ENCODE results near the gene SORL1-AS1.

The SORL1-AS1 gene

GRCh38 chr11:121426476-121427399 is 26.0 kb downstream of the SORL1-AS1 start:
- peak; percentile 74 for DNase-seq (ENCODE audit: low spot score)
- in situ Hi-C loops (cut with MboI; ENCODE audit: low sequenced_read_pairs, unreplicated experiment): loop anchor here (5.0 kb wide), 1 partner anchor 99 kb away; no protein-coding TSS in a partner anchor
- TF ChIP-seq, protein P1, sequence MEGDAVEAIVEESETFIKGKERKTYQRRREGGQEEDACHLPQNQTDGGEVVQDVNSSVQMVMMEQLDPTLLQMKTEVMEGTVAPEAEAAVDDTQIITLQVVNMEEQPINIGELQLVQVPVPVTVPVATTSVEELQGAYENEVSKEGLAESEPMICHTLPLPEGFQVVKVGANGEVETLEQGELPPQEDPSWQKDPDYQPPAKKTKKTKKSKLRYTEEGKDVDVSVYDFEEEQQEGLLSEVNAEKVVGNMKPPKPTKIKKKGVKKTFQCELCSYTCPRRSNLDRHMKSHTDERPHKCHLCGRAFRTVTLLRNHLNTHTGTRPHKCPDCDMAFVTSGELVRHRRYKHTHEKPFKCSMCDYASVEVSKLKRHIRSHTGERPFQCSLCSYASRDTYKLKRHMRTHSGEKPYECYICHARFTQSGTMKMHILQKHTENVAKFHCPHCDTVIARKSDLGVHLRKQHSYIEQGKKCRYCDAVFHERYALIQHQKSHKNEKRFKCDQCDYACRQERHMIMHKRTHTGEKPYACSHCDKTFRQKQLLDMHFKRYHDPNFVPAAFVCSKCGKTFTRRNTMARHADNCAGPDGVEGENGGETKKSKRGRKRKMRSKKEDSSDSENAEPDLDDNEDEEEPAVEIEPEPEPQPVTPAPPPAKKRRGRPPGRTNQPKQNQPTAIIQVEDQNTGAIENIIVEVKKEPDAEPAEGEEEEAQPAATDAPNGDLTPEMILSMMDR (IDR thresholded peaks at IDR 0.05; ENCODE audit: borderline replicate concordance, control extremely low read depth, extremely low read depth, insufficient read depth, missing control alignments): peak; percentile 26

GRCh38 chr11:121425828-121426227 is 26.9 kb downstream of the SORL1-AS1 start:
- no peak for DNase-seq (ENCODE audit: low spot score)
- TF ChIP-seq, protein P1 (IDR thresholded peaks at IDR 0.05; ENCODE audit: borderline replicate concordance, control extremely low read depth, extremely low read depth, insufficient read depth, missing control alignments): no peak
- in situ Hi-C loops (cut with MboI; ENCODE audit: low sequenced_read_pairs, unreplicated experiment): loop anchor here (5.0 kb wide), 1 partner anchor 99 kb away; no protein-coding TSS in a partner anchor

DNA sequence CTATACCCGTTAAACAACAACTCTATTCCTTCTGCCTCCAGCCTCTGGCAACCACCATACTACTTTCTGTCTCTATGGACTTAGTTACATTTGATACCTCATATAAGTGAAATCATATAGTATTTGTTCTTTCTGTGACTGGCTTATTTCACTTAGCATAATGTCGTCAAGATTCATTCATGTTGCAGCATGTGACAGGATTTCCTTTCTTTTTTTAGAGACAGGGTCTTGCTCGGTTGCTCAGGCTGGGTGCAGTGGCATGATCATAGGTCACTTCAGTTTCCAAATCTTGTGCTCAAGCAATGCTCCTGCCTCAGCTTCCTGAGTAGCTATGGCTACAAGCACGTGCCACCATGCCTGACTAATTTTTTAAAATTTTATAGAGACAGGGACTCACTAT is 30.1 kb downstream of the SORL1-AS1 start:
- no peak for DNase-seq (ENCODE audit: low spot score)
- TF ChIP-seq, protein P1 (IDR thresholded peaks at IDR 0.05; ENCODE audit: borderline replicate concordance, control extremely low read depth, extremely low read depth, insufficient read depth, missing control alignments): no peak
- in situ Hi-C loops (cut with MboI; ENCODE audit: low sequenced_read_pairs, unreplicated experiment): no loop called here

DNA sequence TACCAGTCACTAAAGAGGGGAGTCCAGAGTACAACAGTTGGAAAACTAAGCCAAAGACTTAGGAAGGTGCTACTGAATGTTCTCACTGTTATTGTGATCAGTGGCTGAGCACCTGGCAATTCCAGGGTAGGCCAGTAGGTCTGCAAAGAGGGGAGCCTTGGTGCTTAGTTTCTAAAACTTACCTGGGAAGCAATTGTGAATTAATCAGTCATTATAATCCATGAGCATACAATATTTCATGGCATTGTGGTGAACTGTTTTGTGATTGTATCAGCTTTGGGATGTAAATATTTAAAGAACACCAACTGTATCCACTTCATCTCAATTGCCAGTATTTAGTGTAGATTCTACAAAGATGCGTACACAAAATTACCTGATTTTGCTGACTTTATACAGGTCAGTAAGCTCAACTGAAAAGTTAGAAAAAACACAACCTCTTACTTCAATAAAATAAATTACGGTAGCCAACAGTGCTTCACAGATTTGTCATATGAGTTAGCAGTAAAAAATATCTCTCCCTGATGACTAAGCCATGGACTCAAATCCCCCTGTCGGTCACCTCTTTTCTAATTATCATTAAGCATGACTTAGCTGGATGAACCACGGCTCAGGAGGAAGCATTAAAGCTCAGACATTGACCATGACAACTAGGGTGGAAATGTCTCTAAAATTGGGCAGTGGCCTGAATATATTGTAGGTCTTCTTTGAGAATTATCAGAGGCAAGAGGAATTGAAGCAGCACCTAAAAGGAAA is 31.4 kb downstream of the SORL1-AS1 start:
- in situ Hi-C loops (cut with MboI; ENCODE audit: low sequenced_read_pairs, unreplicated experiment): no loop called here
- TF ChIP-seq, protein P1 (IDR thresholded peaks at IDR 0.05; ENCODE audit: borderline replicate concordance, control extremely low read depth, extremely low read depth, insufficient read depth, missing control alignments): no peak
- DNase-seq (ENCODE audit: low spot score): no peak

DNA sequence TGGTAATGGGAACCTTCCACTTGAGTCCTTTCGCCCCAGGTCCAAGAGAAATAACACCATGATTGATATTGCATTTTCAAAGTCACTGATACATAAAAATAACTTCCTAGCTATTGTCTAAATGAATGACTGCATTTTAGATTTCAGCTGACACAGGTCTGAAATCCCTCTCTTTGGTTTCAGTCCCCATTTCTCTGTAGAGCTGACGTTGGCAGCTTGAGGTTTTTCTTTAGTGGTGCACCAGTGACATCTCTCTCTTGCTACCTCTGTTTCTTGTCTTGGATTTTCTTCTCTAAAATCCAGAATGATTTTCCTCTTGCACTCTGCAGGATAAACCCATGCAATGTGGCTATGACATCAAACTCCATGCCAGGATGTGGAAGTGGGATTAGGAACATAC is 32.4 kb downstream of the SORL1-AS1 start:
- TF ChIP-seq, protein P1 (IDR thresholded peaks at IDR 0.05; ENCODE audit: borderline replicate concordance, control extremely low read depth, extremely low read depth, insufficient read depth, missing control alignments): no peak
- DNase-seq (ENCODE audit: low spot score): no peak
- in situ Hi-C loops (cut with MboI; ENCODE audit: low sequenced_read_pairs, unreplicated experiment): no loop called here

- TF ChIP-seq, protein P1 (IDR thresholded peaks at IDR 0.05; ENCODE audit: borderline replicate concordance, control extremely low read depth, extremely low read depth, insufficient read depth, missing control alignments): no peak
- DNase-seq (ENCODE audit: low spot score): no peak
- in situ Hi-C loops (cut with MboI; ENCODE audit: low sequenced_read_pairs, unreplicated experiment): no loop called here
These were observed 32.9 kb downstream of the SORL1-AS1 start for GRCh38 chr11:121419836-121420235.

Measured in GM13976 (cell line).